ENCODE data around the gene DEPP1. TPM values are rescaled to one million over a fixed set of nuclear protein-coding genes. Genes with fewer than 3 reads are reported as not detected.

Gene DEPP1
- total RNA-seq, 2 donors from 2014 or later, result 11.1 to 20.2 TPM

DNA sequence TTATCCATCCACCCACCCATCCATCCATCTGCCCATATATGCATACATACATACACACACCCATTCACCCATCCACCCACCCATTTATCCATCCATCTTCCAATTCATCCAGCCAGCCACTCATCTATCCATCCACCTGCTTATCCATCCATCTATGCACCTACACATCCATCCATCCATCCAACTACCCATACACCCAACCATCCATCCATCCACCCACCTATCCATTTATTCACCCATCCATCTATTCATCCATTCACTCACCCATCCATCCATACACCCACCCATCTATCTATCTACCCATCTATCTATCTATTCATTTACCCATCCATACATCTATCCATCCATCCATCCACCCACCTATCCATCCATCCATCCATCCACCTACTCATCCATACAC, 50.1 kb downstream of the DEPP1 start:
- H3K9ac ChIP-seq (ENCODE audit: low read depth in 2 of 2, low read length in 2 of 2), result no peak overlapping the region
- intact Hi-C loops (cut with DNase I), result no loop called here
- H3K4me1 ChIP-seq, result no peaks in the 10 kb centered on the region
- no peaks in the 10 kb centered on the region for H3K9me3 ChIP-seq
- TF ChIP-seq, protein P1, sequence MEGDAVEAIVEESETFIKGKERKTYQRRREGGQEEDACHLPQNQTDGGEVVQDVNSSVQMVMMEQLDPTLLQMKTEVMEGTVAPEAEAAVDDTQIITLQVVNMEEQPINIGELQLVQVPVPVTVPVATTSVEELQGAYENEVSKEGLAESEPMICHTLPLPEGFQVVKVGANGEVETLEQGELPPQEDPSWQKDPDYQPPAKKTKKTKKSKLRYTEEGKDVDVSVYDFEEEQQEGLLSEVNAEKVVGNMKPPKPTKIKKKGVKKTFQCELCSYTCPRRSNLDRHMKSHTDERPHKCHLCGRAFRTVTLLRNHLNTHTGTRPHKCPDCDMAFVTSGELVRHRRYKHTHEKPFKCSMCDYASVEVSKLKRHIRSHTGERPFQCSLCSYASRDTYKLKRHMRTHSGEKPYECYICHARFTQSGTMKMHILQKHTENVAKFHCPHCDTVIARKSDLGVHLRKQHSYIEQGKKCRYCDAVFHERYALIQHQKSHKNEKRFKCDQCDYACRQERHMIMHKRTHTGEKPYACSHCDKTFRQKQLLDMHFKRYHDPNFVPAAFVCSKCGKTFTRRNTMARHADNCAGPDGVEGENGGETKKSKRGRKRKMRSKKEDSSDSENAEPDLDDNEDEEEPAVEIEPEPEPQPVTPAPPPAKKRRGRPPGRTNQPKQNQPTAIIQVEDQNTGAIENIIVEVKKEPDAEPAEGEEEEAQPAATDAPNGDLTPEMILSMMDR (IDR thresholded peaks at IDR 0.05), result no peak
- no peak overlapping the region for H3K4me3 ChIP-seq
- H3K27ac ChIP-seq, result no peak overlapping the region
- no peak for DNase-seq
- H3K27me3 ChIP-seq, result no peaks in the 10 kb centered on the region
- no peaks in the 10 kb centered on the region for H3K36me3 ChIP-seq

DNA sequence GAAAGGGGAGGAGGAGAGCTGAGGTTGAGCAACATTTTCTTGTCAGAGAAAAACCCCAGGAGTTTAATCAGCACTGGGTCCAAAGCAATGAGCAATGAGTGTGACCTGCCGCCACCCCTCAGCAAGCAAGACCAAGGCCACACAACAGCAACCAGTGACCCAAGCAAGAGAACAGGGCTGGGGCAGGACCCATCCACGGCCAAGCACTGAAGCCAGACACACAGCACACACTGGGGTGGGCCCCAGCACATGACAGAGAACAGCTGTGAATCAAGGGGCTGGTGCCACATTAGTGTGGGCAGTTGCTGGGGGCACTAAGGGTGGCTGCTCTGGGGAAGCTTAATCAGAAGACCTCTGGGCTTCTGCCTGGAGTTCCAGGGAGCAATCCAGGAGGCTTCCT, 51.3 kb downstream of the DEPP1 start:
- Histone ChIP-seq H3K9me3 (no peaks in the 10 kb centered on the region), H3K4me1 (no peaks in the 10 kb centered on the region), H3K4me3 (no peak overlapping the region), H3K36me3 (no peaks in the 10 kb centered on the region), H3K27ac (no peak overlapping the region), H3K27me3 (no peaks in the 10 kb centered on the region), H3K9ac (ENCODE audit: low read depth in 2 of 2, low read length in 2 of 2) (no peak overlapping the region)
- TF ChIP-seq, protein P1 (IDR thresholded peaks at IDR 0.05), result no peak
- intact Hi-C loops (cut with DNase I), result no loop called here
- no peak for DNase-seq

DNA sequence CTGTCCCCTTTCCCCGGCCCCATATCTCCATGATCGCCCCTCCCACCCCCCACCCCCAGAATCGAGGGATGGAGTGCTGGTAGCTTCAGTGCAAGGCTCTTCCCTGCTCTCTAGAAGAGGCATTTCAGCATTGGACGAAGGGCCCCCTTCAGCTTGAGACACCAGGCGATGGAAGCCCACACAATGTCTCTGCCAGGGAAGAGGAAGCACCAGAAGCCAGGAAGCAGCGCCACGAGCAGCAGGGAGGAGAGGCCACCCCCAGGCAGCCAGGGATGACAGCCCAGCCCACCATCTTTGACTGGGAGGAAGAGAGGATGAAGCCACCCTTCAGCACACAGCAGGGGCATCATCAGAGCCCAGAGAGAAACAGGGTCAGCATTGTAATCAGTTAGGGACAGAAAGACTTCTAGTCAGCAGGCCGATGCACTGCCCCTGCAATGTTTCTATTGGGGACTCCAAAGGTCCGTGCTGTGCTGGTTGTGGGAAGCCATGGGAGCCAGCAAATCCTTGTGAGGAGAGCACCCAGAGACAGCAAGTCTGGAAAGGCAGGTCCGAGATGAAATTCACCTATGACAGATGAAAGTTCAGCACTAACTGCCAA, 51.8 kb downstream of the DEPP1 start:
- no peaks in the 10 kb centered on the region for H3K9me3 ChIP-seq
- H3K27me3 ChIP-seq, result no peaks in the 10 kb centered on the region
- intact Hi-C loops (cut with DNase I), result no loop called here
- no peak overlapping the region for H3K27ac ChIP-seq
- no peaks in the 10 kb centered on the region for H3K36me3 ChIP-seq
- TF ChIP-seq, protein P1 (IDR thresholded peaks at IDR 0.05), result no peak
- no peaks in the 10 kb centered on the region for H3K4me1 ChIP-seq
- H3K9ac ChIP-seq (ENCODE audit: low read depth in 2 of 2, low read length in 2 of 2), result no peak overlapping the region
- DNase-seq, result no peak
- H3K4me3 ChIP-seq, result no peak overlapping the region

Other genes with a start within 250 kb of the DEPP1 start
- 10 to 100 TPM; 14.5 to 17.6 TPM for gene TMEM72, start 67.5 kb downstream of the DEPP1 start, total RNA-seq
- 10 to 100 TPM; 13.1 to 19.9 TPM for gene RASSF4, start 19.0 kb downstream of the DEPP1 start, total RNA-seq
- 10 to 100 TPM; 16.5 to 17.3 TPM for gene ZNF22, start 22.1 kb upstream of the DEPP1 start, total RNA-seq